LNCaP clone FGC (cell line): ENCODE measurements around the gene HDAC8.

Experiments used
- DNase-seq: peaks from one replicate; pipeline ENCODE4 v3.0.0-alpha.2; 2011; ENCODE audit warnings: low read depth
- H3K4me3 ChIP-seq: 2 replicates; pipeline ENCODE4 v1.5.1; 2011; ENCODE audit warnings: mild to moderate bottlenecking, low read depth, low read length, control low read depth
- CTCF ChIP-seq: IDR thresholded peaks from 2 replicates; pipeline ENCODE4 v1.5.1; 2012; ENCODE audit warnings: mild to moderate bottlenecking; ENCODE audit not compliant: control insufficient read depth, insufficient read depth; ENCODE audit errors: extremely low read depth

Gene HDAC8

GRCh38 chrX:72381439-72382201, 191.0 kb downstream of the HDAC8 start:
- no peak overlapping the region for H3K4me3 ChIP-seq
- TF ChIP-seq CTCF = no peak
- DNase-seq = peak; percentile 71

- H3K4me3 ChIP-seq = no peak overlapping the region
- TF ChIP-seq CTCF = no peak
- no peak for DNase-seq
Observed at GRCh38 chrX:72376124-72376523, 196.5 kb downstream of the HDAC8 start.

- DNase-seq = no peak
- TF ChIP-seq CTCF = no peak
- H3K4me3 ChIP-seq = no peak overlapping the region
Observed at GRCh38 chrX:72373136-72373535, 199.5 kb downstream of the HDAC8 start.

- no peak for TF ChIP-seq CTCF
- H3K4me3 ChIP-seq = no peak overlapping the region
- DNase-seq = no peak
Observed at GRCh38 chrX:72372735-72373134, 199.9 kb downstream of the HDAC8 start.

GRCh38 chrX:72371405-72371804, 201.2 kb downstream of the HDAC8 start:
- H3K4me3 ChIP-seq = no peak overlapping the region
- TF ChIP-seq CTCF = no peak
- DNase-seq = no peak

GRCh38 chrX:72368796-72369195, 203.8 kb downstream of the HDAC8 start:
- no peak for TF ChIP-seq CTCF
- no peak overlapping the region for H3K4me3 ChIP-seq
- DNase-seq = no peak

GRCh38 chrX:72367516-72367915, 205.1 kb downstream of the HDAC8 start:
- no peak for TF ChIP-seq CTCF
- no peak overlapping the region for H3K4me3 ChIP-seq
- DNase-seq = no peak
